NCI-H1417 treated with DMSO at 0.1 percent for 48 hours (cell line): ENCODE measurements around the gene ALG14.

Experiments
- DNase-seq: peaks from one replicate; lab custom pipeline; 2025; lab: John Stamatoyannopoulos, UW

Gene ALG14

DNA sequence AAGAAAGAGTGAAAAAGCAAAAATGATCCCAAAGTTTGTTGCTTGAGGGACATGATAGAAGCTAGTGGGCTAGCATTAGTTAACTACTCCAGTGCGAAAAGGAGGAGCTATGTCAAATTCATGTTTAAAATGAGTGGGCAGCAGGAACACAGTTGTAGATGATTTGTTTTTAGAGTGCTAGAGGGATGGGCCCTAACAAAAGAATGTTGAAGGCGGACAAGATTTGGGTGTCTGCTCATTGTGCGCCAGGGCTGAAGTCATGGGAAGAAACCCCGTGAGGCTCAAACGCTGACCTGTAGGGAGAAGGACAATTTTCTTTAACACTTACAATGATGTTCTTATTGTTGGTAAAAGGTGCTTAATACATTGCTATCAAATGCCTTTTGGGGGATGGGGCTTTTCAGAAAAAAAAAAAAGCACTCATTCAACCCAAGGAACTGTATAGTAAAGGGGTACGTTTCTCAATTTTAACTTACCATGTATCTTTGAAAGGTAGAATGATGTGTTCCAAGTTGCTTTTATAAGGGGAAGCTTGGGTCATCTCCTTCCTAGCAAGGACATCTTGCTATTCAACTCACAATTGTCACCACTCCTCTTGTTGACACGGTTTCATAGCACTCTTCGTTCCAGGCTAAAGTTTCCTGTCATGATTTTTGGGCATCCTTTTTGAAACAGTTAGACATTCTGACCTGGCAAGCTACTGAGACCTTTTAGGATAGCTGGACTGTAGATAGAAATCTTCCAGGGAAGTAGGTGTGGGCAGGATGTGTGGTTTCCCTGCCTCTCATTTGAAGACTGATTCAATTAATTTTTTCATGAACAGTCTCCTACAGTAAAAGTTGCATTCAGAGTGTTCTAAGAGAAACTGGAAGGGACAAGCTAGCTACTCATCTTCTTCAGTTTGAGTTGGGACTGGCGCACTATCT is 92.8 kb downstream of the ALG14 start:
- no peak for DNase-seq

DNA sequence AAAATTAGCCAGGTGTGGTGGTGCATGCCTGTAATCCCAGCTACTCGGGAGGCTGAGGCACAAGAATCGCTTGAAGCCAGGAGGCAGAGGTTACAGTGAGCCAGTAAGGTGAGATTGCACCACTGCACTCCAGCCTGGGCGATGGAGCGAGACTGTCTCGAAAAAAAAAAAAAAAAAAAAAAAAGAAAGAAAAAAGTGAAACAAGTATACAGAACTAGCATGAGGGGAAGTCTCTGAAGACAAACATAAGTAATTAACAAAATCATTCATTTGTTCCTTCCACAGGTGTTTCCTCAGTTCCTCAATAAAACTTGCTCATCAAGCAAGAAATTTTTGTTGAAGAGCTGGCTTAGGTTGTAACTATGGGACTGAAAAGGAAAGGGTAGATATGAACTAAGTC is 93.6 kb downstream of the ALG14 start:
- DNase-seq, result no peak

DNA sequence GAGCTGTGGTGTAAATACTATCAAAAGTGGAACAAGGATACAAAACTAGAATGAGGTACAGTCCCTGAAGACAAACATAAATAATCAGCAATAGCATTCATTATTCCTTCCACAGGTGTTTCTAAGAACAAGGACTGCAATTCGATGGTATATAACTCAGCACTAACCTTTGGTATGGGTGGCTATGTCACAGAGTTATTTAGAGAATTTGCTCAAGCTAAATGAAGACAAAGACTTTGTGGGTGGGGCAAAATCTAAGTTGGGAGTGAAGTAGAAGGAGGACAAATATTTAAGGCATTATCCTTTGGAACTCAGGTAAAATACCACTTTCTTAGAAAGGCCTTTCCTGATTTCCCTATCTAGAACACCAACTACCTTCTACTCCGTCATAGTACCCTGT is 94.3 kb downstream of the ALG14 start:
- DNase-seq, result no peak

DNA sequence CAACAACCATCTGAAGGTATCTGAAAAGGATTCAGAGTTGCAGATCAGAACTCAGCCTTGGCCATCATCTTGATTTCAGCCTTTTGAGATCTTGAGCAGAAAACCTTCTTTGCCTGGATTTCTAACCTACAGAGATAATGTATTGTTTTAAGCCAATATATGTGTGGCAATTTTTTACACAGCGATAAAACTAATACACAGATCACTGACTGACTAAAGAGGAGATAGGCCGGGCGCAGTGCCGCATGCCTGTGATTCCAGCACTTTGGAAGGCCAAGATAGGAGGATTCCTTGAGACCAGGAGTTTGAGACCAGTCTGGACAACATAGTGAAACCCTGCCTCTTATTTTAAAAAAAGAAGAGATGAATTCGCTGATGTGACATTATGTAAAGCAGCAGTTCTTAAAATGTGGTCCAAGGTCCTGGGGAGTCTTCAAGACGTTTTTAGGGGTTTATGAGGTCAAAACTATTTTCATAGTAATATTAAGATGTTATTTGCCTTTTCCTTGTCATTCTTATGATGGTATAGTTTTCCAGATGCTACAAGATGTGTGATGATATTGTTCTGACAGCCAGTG is 95.7 kb downstream of the ALG14 start:
- no peak for DNase-seq

DNA sequence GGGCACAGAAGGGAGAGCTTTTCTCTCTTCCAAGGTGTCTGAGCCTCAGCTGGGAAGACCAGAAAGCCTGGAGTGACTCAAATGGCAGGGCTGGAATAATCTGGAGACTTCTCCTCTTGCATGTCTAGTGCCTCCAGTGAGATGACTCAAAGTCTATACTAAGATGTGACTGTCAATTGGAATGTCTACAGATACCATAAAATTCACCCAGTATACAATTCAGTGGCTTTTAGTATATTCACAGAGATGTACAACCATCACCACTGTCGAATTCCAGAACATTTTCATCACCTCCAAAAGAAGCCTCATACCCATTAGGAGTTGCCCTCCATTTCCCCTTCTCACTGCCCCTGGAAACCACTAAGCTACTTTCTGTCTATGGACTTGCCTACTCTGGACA is 97.9 kb downstream of the ALG14 start:
- DNase-seq, result no peak

DNA sequence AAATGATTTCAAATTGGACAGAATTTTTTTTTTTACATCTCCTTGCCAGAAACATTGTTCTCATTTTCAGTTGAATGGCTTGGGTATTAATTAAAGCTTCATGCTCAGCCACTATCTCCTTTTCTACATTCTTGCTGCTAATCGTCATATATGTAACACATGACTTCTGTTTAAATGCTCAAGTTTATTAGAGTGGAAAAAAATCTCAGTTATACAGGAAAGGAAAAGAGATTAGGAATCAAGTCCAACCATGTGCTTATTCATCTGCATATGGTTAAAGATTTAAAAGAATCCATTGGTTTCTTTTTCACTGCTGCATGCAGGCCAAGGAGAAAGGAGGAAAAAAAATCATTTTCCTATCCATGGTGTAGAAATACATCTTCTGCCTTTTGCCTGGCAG is 98.5 kb downstream of the ALG14 start:
- no peak for DNase-seq

DNA sequence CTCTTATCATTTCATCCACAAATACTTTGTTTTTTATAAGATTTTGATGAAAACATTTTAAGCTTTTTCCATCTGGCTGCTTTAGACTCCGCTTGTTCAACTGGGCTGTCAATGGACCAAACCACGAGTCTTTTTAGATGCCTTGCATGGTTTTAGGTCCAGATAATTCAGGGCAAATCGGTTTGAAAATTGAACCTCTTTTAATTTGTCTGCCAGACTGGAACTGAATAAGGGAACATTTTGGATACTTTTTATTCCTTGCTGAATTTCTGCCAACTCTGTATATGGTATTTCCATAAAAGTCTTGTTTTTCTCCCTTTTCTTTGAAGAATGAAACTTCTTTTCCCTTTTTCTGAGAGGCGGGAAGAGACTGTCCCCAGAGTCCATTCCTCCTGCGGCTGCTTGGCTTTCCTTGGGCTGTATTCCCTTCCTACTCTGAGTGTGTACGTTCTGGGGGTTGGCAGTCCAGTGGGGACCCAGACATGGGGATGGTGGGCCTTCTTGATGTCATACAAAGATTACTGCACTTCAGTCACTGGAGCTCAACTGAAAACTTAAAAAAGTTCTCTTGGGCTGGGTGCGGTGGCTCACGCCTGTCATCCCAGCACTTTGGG is 99.3 kb downstream of the ALG14 start:
- DNase-seq, result no peak

DNA sequence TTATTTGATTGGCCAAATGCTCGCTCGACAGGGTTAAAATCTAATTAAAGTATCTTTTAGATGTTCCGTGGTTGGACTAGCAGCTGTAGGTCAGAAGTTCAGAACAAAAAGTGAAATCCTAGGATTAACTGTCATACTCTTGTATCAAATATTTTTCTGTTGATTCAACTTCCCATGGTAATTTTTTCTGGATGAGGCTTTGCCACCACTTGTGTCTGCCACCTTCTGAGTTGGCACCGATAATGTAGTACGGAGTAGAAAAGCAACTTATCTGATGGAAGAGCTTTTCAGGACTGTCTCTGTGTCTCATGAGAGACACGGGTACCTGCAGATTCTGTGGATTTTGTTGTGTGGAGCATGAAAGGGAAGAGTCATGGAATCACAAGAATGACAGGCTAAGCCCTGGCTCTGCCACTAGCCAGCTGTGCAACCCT is 101.2 kb downstream of the ALG14 start:
- DNase-seq, result no peak

DNA sequence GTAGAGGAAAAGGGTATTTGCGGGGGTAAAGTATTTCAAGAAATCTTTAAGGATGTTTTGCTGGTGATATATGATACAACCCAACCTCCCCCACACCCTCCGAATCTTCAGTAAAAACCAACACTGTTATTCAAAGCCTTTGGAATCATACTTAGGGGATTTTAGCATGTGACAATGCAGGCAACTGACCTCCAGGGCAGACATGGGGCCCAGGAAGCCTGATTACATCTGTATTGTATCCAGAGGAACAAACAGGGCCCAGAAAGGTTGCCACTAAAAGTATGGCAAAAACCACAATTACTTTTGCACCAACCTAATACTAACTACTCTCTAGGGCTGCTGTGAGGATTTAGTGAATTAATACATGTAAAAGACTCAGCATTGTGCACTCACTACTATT is 102.0 kb downstream of the ALG14 start:
- DNase-seq, result no peak

DNA sequence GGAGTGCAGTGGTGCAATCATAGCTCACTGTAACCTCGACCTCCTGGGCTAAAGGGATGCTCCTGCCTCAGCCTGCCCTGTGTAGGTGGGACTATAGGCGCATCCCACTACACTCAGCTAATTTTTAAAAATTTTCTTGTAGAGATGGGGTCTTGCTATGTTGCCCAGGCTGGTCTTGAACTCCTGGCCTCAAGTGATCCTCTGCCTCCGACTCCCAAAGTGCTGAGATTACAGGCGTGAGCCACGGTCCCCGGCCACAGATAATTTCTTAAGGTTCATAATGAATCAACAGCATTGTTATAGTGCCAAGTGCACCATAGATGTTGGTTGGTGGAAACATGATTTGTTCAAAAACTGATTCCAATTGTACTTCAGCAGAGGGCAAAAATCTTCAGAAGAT is 103.6 kb downstream of the ALG14 start:
- no peak for DNase-seq

DNA sequence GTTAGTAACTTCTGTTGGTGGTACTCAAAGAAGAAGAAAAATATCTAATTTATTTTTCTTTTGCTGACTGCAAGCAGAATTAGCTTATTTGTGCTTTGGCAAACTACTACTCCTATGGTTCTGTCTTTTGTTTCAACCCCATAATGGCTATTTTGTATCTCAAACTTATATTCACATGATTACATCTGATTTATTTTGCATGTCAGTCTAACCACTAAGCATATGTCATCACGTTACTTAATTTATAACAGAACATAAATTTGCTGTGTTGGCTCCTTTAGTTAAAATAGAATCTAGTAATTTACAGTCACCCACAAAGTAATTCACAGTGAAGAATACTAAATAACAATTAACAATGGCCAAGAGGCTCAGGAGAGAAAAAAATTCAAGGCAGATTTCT is 106.7 kb downstream of the ALG14 start:
- no peak for DNase-seq

DNA sequence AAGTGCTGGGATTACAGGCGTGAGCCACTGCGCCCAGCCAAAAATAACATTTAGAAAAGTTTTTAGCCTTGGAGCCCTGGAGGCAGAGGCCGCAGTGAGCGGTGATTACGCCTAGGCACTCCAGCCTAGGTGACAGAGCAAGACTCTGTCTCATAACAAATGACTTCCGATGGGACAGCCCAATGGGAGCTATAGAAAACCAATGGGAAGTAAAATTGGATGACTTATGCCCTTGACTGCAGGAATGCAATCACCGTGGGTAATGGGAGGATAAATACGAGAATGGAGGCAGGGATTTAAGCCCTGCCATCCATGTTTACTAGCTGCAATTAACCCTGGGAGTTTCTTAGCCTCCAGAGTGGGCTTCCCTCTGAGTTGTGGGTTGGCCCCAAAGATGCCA is 108.9 kb downstream of the ALG14 start:
- no peak for DNase-seq

DNA sequence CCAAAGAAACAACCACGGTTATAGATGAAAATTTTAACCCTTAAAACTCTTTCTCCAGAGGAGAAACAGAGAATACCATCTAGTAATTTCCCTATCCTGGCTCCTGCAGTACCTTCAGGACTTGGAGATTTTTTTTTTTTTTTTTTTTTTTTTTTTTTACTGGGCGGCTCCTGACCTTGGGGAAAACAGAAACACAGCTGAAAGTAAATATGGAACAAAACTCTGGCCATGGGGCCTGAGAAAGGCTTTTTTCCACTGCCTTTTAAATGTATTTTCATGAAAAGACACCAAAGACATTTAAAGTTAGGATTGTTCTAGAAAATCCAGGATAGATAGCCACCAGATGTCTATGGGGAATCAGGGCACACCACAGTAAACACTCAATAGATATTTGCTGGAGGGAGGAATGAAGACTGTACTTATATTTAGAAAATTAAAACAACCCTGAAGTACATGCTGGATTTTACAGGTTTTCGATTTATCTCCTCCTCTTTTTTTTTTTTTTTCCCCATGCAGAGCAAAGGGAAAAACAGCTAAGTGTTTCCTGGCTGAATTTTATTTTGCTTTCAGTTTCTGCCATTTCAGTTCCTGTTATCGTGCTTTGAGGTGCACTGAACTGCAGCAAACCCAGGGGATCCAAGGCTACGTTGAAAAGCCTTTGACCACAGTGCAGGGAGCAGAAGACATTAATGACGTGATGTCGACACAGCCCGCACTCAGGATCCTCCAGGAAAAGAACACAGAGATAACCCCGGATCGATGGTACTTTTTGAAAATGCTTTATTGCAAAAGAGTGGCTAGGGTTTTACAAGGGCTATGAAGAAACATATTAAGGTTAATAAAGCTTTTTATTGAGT is 110.1 kb downstream of the ALG14 start:
- no peak for DNase-seq

DNA sequence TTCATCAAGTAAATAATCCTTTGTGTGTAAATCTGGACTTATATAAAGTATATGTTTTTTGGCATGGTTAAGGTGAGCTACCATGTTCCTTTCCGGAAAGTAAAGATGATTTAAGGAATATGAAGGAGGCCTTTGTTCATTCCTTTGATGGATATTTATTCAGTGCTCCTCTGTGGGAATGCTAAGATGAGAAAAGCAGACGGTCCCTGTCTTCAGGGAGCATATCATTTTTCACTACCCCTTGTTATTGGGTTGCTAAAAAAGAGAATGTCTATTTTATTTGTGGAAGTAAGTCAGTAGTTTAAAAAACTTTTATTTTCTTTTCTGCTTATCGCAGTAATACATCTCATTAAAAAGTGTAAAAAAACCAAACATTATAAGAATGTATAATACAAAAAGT is 110.8 kb downstream of the ALG14 start:
- DNase-seq, result no peak

DNA sequence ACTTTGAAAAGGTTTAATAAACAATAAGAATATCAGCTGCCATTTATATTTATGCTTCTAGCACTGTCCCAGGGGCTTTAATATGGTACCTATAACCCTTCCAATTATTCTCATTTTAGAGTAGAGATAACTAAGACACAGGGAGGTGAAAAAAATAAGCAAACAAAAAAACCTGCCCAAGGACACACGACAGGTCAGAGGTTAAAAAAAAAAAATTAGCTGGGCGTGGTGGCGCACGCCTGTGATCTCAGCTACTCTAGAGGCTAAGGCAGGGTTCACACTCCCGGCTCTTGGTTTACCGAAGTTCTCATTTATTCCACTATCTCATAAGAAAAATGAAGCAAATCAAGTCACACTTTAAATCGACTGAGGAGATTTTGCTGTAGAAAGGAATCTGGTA is 111.2 kb downstream of the ALG14 start:
- no peak for DNase-seq

DNA sequence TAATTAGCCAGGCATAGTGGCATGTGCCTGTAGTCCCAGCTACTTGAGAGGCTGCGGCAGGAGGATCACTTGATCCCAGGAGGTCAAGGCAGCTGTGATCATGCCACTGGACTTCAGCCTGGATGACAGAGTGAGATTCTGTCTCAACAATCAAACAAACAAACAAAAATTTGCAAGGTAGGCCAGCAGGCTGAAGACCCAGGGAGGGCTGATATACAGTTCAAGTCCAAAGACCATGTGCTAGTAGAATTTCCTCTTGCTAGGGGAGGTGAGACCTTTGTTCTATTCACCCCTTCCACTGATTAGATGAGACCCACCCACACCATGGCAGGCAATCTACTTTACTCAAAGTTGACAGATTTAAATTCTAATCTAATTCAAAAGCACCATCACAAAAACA is 114.7 kb downstream of the ALG14 start:
- DNase-seq, result no peak

DNA sequence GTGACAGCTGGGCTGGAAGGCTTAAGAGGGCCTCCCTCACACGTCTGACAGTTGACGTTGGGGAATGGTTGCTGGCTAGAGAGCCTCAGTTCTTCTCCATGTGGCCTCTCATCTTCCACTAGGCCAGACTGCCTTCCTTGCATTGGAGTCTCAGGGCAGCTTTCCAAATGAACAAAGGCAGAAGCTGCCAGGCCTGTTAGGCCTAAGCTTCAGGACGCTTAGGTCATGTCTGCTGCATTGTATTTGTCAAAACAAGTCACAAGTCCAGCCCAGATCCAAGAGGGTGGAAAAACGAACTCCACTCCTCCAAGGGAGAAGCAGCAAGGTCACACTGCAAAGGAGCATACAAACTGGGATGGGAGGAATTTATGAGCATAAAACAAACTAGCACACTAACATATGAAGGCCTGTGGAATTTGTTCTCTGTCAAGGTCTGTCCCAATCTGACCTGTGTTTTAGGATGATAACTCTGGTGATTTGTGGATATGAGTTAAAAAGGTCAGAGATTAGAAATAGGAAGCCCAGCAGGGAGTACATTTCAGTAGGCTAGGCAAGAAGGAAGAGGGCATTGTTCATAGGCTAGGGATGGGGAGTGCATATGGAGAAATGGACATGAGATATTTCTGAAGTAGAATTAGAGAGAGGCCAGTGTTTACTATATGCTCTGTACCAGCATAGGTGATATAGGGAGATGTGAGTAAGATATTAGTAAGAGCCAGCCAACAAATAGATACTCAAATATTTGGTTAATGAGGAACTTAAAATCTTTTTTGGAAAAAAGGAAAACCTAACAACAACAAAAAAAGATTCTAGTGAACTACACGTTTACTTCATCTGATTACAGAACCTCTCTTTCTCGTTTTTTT is 116.8 kb downstream of the ALG14 start:
- no peak for DNase-seq

DNA sequence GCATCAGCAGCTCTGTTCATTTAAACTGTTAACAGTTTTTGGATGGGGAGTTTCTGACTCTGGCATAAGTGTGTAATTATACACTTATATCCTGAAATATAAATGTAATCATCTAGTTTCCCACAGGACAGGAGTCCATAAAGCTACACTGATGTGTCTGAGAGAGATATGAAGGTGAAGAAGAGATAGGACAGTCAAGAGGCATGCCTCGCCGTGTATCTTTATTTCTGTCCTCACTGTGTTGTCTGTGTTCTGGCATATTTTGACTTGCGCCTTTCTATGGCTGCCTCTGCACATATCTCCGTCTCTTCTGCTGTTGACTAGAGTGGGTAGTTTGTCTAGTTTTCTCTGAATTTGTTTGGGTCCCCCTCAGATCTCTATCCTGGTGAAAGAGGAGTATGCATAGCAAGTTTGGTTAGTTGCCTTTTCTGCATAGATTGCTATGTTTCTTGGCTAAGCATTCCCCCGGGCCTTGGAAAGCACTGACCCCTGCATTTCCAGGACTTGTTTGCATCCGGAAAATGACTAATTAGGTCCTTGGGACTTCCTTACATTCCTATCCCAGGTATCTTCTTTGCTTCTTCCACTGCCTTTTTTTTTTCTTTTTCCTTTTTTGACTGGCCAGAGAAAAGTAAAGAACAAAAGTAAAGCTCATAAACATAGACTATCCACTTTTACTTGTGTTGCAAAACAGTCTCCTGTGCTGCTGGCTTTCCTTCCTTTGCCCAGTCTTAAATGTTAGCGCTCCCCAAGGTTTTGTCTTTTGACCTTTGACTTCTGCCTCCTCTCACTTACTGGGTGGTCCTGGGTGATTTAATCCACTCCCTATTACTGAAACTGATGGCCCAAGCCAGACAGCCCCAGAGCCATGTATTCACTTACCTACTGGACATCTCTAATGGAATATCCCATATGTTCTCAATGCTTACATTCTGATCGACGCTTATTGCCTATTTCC is 118.2 kb downstream of the ALG14 start:
- no peak for DNase-seq

DNA sequence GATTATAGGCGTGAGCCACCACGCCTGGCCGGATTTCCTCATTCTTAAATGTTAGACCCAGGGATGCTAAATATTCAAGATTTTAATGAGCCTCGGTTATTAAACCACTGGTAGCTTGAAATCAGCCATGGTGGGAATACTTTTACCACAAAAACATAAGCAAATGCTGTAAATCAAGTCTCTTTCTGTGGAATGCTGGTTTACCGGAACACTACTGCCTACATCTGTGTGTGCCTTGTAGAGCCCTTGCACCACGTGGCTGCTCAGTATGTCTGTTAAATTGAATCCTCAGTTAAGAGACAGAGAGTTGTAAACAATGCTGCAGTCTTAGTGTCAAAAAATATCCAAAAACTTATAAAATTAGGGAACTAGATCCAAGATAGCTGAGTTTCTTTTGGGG is 119.0 kb downstream of the ALG14 start:
- DNase-seq, result no peak

DNA sequence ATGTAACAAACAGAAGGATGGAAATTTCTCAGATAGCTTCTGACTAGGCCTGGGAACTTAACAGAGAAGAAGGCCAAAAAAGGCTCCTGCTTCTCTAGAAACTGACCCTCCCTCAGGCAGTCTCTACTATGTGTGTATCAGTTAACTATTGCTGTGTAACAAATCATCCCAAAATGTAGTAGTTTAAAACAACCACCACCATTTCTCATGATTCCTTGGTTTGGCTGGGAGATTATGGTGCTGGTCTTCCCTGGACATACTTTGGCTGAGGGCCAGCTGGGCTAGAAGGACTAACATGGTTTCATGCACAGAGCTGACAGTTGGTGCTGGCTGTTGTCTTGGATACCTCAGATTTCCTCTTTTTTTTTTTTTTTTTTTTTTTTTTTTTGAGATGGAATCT is 119.6 kb downstream of the ALG14 start:
- DNase-seq, result no peak
